Astrocyte (in vitro differentiated cells and primary cell): Measurements from ENCODE around the gene COMT. TPM values are rescaled to one million over a fixed set of nuclear protein-coding genes. Genes with fewer than 3 reads are reported as not detected.

Experiments used
- DNase-seq: peaks from one replicate; pipeline ENCODE4 v3.0.0-alpha.2; 2010; ENCODE audit warnings: low read depth
- FAIRE-seq: peaks from 2 replicates; lab custom pipeline; 2011; peaks lifted over from hg19 to GRCh38; lab: Jason Lieb, UNC
- H2AFZ ChIP-seq: 2 replicates; pipeline ENCODE4 v1.6.0; 2012; ENCODE audit warnings: low read depth, low read length, inconsistent platforms
- H3K27ac ChIP-seq: 2 replicates; pipeline ENCODE4 v1.5.1; 2011; ENCODE audit warnings: low read depth, low read length, inconsistent platforms
- H3K27me3 ChIP-seq: 2 replicates; pipeline ENCODE4 v1.6.0; 2011; ENCODE audit warnings: low read length, inconsistent platforms; ENCODE audit not compliant: insufficient read depth
- H3K36me3 ChIP-seq: 2 replicates; pipeline ENCODE4 v1.5.1; 2011; ENCODE audit warnings: low read length, inconsistent platforms; ENCODE audit not compliant: insufficient read depth
- H3K4me1 ChIP-seq: 2 replicates; pipeline ENCODE4 v1.5.1; 2011; ENCODE audit warnings: low read length, inconsistent platforms; ENCODE audit not compliant: insufficient read depth
- H3K4me2 ChIP-seq: 2 replicates; pipeline ENCODE4 v1.6.0; 2012; ENCODE audit warnings: low read length, inconsistent platforms
- H3K4me3 ChIP-seq: 2 replicates; pipeline ENCODE4 v1.5.1; 2011; ENCODE audit warnings: low read depth, mild to moderate bottlenecking, low read length, inconsistent platforms; ENCODE audit not compliant: insufficient read depth
- H3K79me2 ChIP-seq: 2 replicates; pipeline ENCODE4 v1.6.0; 2012; ENCODE audit warnings: mild to moderate bottlenecking, low read length, inconsistent platforms; ENCODE audit not compliant: insufficient read depth
- H3K9ac ChIP-seq: 2 replicates; pipeline ENCODE4 v1.6.0; 2012; ENCODE audit warnings: mild to moderate bottlenecking, low read length, inconsistent platforms
- H3K9me3 ChIP-seq: 2 replicates; pipeline ENCODE4 v1.5.1; 2012; ENCODE audit warnings: low read depth, mild to moderate bottlenecking, low read length, inconsistent platforms; ENCODE audit not compliant: insufficient read depth
- H4K20me1 ChIP-seq: 2 replicates; pipeline ENCODE4 v1.6.0; 2012; ENCODE audit warnings: low read length, inconsistent platforms; ENCODE audit not compliant: insufficient read depth
- H3K27ac Mint-ChIP-seq: one replicate; pipeline ENCODE4 v1.8.0; 2021; ENCODE audit warnings: mild to moderate bottlenecking, mixed read lengths; ENCODE audit not compliant: unreplicated experiment
- H3K27me3 Mint-ChIP-seq: one replicate; pipeline ENCODE4 v1.8.0; 2021; ENCODE audit warnings: low read depth, mixed read lengths; ENCODE audit not compliant: unreplicated experiment
- H3K36me3 Mint-ChIP-seq: one replicate; pipeline ENCODE4 v1.8.0; 2021; ENCODE audit warnings: low read depth, mixed read lengths; ENCODE audit not compliant: unreplicated experiment
- H3K4me1 Mint-ChIP-seq: one replicate; pipeline ENCODE4 v1.8.0; 2021; ENCODE audit warnings: low read depth, mixed read lengths; ENCODE audit not compliant: unreplicated experiment
- H3K4me3 Mint-ChIP-seq: one replicate; pipeline ENCODE4 v1.8.0; 2021; ENCODE audit warnings: mild to moderate bottlenecking, moderate library complexity, mixed read lengths; ENCODE audit not compliant: unreplicated experiment
- H3K9me3 Mint-ChIP-seq: one replicate; pipeline ENCODE4 v1.8.0; 2021; ENCODE audit warnings: mild to moderate bottlenecking, mixed read lengths; ENCODE audit not compliant: unreplicated experiment
- CTCF ChIP-seq: IDR thresholded peaks from 2 replicates; pipeline ENCODE4 v1.5.1; 2011; ENCODE audit warnings: low read depth, mild to moderate bottlenecking, inconsistent platforms, low read length, moderate library complexity; ENCODE audit not compliant: insufficient read depth
- EZH2 ChIP-seq: IDR thresholded peaks from 2 replicates; pipeline ENCODE4 v1.6.1; 2012; ENCODE audit warnings: mild to moderate bottlenecking, low read length, inconsistent platforms; ENCODE audit not compliant: insufficient read depth
- total RNA-seq: library from RNA; stranded (reverse); gene quantifications from 2 replicates; pipeline ENCODE4 v1.2.1, GENCODE V29; 2021

COMT gene
- total RNA-seq, 1 donor from 2014 or later = 116 TPM

- H3K27ac Mint-ChIP-seq = no peak overlapping the region
- H3K27ac ChIP-seq = no peak overlapping the region
- no peaks in the 10 kb centered on the region for H3K27me3 ChIP-seq
- H3K36me3 Mint-ChIP-seq = peaks cover 2% of the 10 kb centered on the region
- no peak for FAIRE-seq
- H4K20me1 ChIP-seq = peaks cover 30% of the 10 kb centered on the region
- peak overlapping the region; percentile 83 for H3K4me3 Mint-ChIP-seq
- no peaks in the 10 kb centered on the region for H3K9me3 Mint-ChIP-seq
- H3K79me2 ChIP-seq = peaks cover 21% of the 10 kb centered on the region
- peaks cover 2% of the 10 kb centered on the region for H3K27me3 Mint-ChIP-seq
- H3K36me3 ChIP-seq = no peaks in the 10 kb centered on the region
- H3K4me1 Mint-ChIP-seq = peaks cover 11% of the 10 kb centered on the region
- H3K4me2 ChIP-seq = peak overlapping the region; percentile 97
- peak overlapping the region; percentile 65 for H3K4me3 ChIP-seq
- H3K9me3 ChIP-seq = no peaks in the 10 kb centered on the region
- H3K4me1 ChIP-seq = peaks cover 27% of the 10 kb centered on the region
- DNase-seq = peak; percentile 39
- peak overlapping the region; percentile 73 for H2AFZ ChIP-seq
- TF ChIP-seq CTCF = no peak
- TF ChIP-seq EZH2 = no peak
- H3K9ac ChIP-seq = peak overlapping the region; percentile 83
Observed at GRCh38 chr22:19986410-19987341, 45.1 kb downstream of the COMT start.

- Histone ChIP-seq H3K79me2 (peaks cover 21% of the 10 kb centered on the region), H4K20me1 (peaks cover 22% of the 10 kb centered on the region), H3K9me3 (no peaks in the 10 kb centered on the region), H3K4me1 (peaks cover 27% of the 10 kb centered on the region), H3K27me3 (no peaks in the 10 kb centered on the region), H3K36me3 (no peaks in the 10 kb centered on the region), H2AFZ (no peak overlapping the region), H3K27ac (no peak overlapping the region), H3K9ac (no peak overlapping the region), H3K4me2 (no peak overlapping the region), H3K4me3 (no peak overlapping the region)
- TF ChIP-seq EZH2 = no peak
- no peak for TF ChIP-seq CTCF
- peaks cover 11% of the 10 kb centered on the region for H3K4me1 Mint-ChIP-seq
- no peak for DNase-seq
- peaks cover 2% of the 10 kb centered on the region for H3K27me3 Mint-ChIP-seq
- no peak overlapping the region for H3K27ac Mint-ChIP-seq
- FAIRE-seq = no peak
- no peaks in the 10 kb centered on the region for H3K9me3 Mint-ChIP-seq
- peak overlapping the region; percentile 57 for H3K4me3 Mint-ChIP-seq
- peaks cover 2% of the 10 kb centered on the region for H3K36me3 Mint-ChIP-seq
Observed at GRCh38 chr22:19987394-19988306, 46.1 kb downstream of the COMT start.
